ENCODE data around the gene VN1R2.

DNA sequence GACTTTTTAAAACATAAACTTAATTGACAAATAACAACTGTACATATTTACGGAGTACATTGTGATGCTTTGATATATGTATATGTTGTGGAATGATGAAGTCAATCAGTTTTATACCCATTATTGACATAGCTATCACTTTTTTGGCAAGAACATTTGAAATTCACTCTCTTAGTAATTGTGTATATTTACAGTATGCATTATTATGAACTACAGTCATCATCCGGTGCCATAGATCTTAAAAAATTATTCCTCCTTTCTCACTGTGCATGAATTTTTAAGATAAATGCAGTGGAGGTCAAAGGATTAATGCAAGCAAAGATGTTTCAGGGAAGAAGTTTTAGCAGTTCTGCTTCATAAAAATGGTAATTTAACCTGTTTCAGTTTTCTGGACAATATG, 17.4 kb downstream of the VN1R2 start:
- TF ChIP-seq, protein P1, sequence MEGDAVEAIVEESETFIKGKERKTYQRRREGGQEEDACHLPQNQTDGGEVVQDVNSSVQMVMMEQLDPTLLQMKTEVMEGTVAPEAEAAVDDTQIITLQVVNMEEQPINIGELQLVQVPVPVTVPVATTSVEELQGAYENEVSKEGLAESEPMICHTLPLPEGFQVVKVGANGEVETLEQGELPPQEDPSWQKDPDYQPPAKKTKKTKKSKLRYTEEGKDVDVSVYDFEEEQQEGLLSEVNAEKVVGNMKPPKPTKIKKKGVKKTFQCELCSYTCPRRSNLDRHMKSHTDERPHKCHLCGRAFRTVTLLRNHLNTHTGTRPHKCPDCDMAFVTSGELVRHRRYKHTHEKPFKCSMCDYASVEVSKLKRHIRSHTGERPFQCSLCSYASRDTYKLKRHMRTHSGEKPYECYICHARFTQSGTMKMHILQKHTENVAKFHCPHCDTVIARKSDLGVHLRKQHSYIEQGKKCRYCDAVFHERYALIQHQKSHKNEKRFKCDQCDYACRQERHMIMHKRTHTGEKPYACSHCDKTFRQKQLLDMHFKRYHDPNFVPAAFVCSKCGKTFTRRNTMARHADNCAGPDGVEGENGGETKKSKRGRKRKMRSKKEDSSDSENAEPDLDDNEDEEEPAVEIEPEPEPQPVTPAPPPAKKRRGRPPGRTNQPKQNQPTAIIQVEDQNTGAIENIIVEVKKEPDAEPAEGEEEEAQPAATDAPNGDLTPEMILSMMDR (conservative IDR thresholded peaks at IDR 0.05): no peak
- TF ChIP-seq EZH2 (IDR thresholded peaks at IDR 0.05; ENCODE audit: low read depth): no peak
